NCI-H345 treated with DMSO at 0.1 percent for 48 hours (cell line): ENCODE data around the gene TMEM200B.
"Not testable (repeated sequence)": the region's sequence is repeated elsewhere in the genome, so short reads cannot be mapped to it uniquely, and the experiment has no call there.

ENCODE experiments used
- DNase-seq: peaks from one replicate; lab custom pipeline; 2025; ENCODE audit not compliant: unreplicated experiment; lab: John Stamatoyannopoulos, UW

Gene TMEM200B

GRCh38 chr1:29134695-29135028 is 11.0 kb upstream of the TMEM200B start:
- DNase-seq, result no peak

GRCh38 chr1:29133861-29134694 is 10.4 kb upstream of the TMEM200B start:
- DNase-seq, result peak; percentile 28

- not testable (repeated sequence) for DNase-seq
Observed at GRCh38 chr1:29131056-29131455, 7.4 kb upstream of the TMEM200B start.

GRCh38 chr1:29129916-29130315 is 6.2 kb upstream of the TMEM200B start:
- DNase-seq, result no peak

DNA sequence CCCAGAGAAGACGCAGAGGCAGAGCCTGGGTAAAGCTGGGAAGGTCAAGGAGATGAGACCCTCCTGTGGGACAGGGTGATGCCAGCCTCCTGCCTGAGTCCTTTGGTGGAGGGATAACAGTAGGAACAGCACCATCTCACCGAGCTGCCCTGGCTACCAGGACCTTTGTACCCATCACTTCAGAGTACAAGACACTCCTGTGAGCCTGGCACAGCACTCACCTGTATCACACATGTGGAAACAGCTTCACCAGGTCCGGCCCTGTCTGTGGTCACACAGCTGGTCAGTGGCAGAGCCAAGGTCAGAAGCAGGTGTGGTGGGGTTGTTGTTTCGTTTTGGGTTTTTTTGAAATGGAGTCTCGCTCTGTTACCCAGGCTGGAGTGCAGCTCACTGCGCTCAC is 5.0 kb upstream of the TMEM200B start:
- DNase-seq, result no peak

DNA sequence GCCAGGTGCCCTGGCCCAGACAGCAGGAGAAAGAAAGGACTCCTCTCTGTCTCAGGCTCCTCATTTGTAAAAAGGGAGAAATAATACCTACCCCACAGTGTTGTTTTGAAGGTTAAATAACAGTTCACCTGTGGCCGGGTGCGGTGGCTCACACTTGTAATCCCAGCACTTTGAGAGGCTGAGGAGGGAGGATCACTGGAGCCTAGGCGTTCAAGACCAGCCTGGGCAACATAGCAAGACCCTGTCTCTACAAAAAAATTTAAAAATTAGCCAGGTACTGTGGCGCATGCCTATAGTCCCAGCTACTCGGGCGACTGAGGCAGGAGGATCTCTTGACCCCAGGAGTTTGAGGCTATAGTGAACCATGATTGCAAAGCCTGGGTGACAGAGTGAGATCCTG is 2.5 kb upstream of the TMEM200B start:
- no peak for DNase-seq

- DNase-seq, result no peak
Observed at GRCh38 chr1:29125788-29126187, 2.1 kb upstream of the TMEM200B start.

GRCh38 chr1:29125237-29125641 is 1.5 kb upstream of the TMEM200B start:
- DNase-seq, result no peak

DNA sequence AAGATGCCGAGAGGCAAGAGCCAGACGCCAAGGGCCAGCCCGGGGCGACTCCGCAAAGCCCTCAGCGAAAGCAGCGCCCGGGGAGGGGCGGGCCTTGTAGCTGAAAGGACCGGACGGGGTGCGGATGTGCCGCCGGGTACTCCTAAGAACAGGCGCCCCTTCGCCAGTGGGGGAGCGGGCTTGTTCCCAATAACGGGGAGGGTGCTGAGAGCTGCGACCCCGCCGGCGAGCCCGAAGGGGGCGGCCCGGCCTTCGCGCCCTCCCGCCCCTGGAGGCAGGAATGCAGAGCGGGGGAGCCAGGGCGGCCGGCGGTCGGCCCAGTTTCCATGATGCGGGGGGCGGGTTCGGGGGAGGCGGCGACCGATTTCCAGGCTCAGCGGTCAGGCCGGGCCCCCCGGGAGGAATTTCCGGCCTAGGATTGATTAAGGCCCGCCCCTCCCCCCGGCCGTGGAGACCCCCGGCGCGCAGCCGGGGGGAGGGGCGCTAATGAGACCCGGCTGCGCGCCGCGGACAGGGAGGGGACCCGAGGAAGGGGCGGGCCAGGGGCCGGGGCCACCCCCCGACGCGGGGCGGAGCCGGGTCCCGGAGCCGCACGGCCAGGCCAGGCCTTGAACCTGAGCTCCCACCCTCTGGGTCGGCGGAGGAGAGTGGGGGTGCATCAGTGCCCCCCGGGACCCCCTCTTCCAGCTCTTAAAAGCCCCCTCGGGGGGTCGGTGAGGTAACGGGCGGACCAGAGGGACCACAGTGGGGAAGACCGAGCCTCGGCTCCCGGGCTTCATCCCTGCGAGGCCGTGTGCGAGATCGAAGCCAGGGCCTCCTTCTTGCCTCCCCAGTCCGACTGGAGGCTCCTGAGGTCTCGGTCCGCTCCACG is 898 bp upstream of the TMEM200B start:
- no peak for DNase-seq

DNA sequence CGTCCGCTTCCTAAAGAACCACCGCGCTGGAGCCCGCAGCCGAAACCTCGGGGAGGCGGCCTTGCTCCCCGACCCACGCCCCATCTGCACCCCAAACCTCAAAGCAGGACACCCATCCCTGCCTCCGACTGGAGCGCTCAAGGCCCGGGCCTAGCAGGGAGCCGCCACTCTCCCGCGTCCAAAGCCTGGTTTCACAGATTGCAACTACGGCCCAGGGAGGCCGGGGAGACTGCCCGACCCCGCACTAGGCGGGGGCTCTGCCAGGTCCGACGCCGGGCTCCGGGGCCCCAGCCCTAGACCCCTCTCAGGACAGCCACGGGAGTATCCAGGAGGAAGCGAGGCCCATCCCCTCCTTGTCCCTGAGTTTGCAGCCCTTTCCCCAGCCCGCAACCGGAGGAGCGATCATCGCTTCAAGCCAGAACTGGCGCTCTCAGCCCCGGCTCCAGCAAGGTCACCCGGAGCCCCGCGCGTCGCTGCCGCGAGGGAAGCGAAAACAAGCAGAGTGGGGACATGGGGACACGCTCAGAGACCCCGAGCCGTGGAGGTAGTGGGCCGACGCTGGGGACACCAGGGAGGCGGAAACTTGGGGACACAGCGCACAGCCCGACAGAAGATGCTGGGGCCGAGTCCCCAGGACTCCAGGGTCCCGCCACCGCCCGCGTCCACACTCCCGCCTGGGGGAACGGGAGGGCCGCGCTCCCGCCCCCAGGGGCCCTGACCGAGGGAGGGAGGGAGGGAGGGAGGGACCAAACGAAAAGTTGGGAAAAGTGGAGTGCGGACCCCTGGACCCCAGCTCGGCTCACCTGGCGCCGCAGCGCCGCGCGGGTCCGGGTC is 433 bp downstream of the TMEM200B start:
- DNase-seq, result peak; percentile 5

- DNase-seq, result no peak
Observed at GRCh38 chr1:29122682-29123052, 1.0 kb downstream of the TMEM200B start.

DNA sequence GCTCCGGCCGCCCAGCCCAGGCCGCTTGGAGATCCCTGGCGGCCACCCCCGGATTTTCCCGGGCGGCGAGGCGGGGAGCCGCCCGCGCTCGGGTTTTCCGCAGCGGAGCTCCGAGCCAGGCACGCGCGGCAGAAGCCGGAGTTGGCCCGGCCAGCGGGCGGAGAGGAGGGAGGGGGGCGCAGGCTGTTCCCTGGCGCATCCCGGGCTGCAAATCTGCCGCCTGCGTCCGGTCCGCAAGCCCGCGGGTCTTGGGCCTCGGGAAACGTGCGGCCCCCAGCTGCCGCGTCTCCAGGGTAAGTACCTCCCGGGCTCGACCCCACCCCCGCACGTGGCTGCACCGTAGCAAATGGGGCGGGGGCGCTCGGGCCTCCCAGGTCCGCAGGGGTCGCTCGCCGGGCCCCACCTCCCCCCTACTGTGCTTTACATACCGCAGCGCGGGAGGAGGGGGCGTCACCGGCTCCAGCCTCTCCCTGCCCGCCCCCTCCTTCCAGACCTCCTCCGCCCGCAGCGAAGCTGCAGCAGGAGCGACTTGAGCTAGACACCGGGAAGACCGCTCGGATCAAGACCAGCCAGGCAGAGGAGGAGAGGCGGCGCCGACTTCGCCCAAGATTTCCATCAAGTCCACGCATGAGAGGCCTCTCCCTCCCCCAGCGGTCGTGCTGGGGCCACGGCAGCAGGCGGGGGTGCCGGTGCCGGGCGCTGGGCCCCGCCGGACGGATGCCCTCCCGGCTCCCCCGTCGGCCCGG is 1.6 kb downstream of the TMEM200B start:
- DNase-seq, result no peak

DNA sequence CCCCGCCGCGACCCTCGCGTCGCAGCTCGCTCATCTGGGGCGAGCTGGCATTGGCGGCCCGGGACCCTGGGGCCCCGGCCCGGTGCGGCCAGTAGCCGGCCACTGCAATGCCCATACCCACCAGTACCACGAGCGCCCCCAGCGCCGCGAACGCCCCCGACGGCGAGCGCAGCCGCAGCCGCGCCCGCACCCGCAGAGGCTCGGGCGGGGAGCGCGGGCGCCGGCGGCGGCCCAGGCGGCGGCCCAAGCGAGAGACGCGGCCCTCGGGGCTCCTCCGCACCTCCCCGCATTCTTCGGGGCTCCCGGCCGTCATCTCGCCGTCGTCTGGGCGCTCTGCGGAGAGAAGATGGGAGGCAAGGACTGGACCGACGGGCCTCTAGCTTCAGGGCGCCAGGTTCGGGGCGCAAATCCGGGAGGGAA is 2.2 kb downstream of the TMEM200B start:
- no peak for DNase-seq

DNA sequence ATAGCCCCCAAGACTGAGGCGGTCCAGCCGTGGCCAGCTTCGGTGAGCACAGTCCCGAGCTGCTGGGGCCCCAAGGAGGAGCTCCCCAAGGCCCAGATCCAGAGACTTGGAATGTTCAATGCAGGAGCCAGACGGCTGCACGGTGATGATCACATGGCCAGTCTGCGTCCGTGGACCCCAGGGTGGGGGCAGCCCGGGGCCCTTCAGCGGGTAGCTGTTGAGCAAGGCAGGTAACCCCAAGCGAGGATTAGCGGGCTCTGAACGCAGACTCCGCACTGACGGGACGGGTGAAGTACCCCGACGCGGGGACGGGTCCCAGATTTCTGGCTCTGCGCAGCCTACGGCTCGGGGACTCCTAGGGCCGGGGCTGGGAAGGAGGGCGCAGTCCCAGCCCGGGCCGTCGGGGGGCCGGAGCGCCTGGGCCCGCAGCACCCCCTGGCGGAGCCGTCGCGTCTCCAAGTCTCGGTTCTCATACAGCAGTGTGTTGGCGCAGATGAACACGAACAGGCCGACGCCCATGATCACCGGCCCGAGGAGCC is 2.7 kb downstream of the TMEM200B start:
- peak; percentile 12 for DNase-seq

- no peak for DNase-seq
Observed at GRCh38 chr1:29120367-29120766, 3.3 kb downstream of the TMEM200B start.

DNA sequence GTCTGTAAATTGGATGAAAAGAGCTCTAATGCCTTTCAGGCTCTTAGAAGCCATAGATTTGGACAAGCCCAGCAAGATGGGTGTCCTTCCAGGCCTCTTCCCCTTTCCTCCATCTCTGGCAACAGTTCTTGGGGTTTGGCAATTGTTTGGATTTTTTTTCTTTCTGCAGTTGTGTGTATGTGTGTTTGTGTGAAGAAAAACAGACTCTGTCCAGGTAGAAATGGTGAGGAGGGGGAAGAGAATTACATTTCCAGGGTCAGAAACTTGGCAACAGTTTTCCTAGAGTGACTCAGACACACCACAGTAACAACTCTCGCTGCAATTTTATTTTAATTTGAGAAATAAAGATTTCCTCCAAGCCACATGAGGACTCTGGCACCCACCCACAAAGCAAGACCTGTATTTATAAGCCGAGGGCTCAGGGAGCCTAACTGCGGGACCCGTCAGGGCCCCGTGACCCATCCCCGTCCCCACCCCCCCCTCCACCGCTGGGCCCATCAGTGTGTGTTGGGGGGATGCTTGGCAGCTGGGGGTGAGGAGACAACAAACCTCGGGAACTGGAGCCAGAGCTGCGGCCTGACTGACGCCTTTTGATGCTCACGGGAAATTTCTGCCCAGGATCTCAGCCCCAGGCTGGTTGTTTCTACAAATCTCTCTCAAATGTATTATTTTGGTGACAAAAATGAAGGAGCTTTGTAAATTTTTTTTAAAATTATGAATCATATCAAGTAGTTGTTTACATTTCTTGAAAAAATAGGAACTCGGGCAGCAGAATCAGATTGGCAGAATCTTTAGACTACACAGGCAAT is 4.4 kb downstream of the TMEM200B start:
- DNase-seq, result no peak

GRCh38 chr1:29117381-29117780 is 6.3 kb downstream of the TMEM200B start:
- no peak for DNase-seq

- no peak for DNase-seq
Observed at GRCh38 chr1:29114654-29115053, 9.0 kb downstream of the TMEM200B start.

- no peak for DNase-seq
Observed at GRCh38 chr1:29113413-29114117, 10.1 kb downstream of the TMEM200B start.
